ENCODE measurements around the gene PSME1. TPM values are rescaled to one million over a fixed set of nuclear protein-coding genes. Genes with fewer than 3 reads are reported as not detected.

PSME1 gene
- total and polyA plus RNA-seq, 2 of the 13 experiments (the other 11 are each of a cell fraction or from before 2014, with no cell fraction given), result 159 to 608 TPM

DNA sequence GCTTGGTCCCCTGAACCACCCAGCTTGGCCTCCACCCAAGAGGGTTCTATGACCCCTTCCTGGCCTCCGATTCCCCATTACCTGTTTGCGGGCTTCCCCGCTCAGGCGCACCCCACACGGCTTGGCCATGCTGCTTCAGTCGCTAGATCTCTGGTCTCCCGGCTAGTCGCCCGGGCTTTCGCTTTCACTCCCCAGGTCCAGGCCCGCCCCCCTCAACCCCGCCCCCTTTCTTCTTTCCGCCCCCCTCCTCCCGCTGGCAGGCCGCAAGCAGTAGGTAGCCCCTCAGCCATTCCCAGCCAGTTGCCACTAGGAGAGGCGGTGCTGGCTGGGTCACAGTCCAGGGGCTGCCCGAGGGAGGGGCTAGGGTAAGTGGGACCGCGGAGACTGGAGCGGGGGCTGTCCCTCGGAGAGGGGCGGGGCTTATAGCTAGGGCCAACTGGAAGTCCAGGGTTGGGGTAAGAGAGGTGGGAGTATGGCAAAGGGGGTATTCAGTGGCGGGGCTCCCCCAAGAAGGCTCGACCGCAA lies 10.5 kb downstream of the PSME1 start, which contains the start of gene PSME2 (continued):
- TF ChIP-seq THAP9 (CRISPR knock-in tag; IDR thresholded peaks at IDR 0.05; ENCODE audit: borderline replicate concordance) (peak; percentile 89; the same call in 1 of the 2 replicates), NFKBIZ (CRISPR knock-in tag; IDR thresholded peaks at IDR 0.05) (peak; percentile 14; the same call in 1 of the 2 replicates), ZSCAN9 (CRISPR knock-in tag; IDR thresholded peaks at IDR 0.05; ENCODE audit: borderline replicate concordance) (peak; percentile 50; the same call in 1 of the 2 replicates), ZFP91 (CRISPR knock-in tag; IDR thresholded peaks at IDR 0.05; ENCODE audit: borderline replicate concordance) (no peak), FLYWCH1 (CRISPR knock-in tag; IDR thresholded peaks at IDR 0.05) (no peak), USF2 (IDR thresholded peaks at IDR 0.05; ENCODE audit: low read depth, low read length) (no peak), USF2 (CRISPR knock-in tag; IDR thresholded peaks at IDR 0.05; ENCODE audit: borderline replicate concordance) (no peak), ZBTB34 (CRISPR knock-in tag; IDR thresholded peaks at IDR 0.05) (peak; percentile 61; the same call in 1 of the 2 replicates), ZNF3 (CRISPR knock-in tag; IDR thresholded peaks at IDR 0.05) (peak; percentile 2; the same call in 1 of the 2 replicates), ZNF292 (CRISPR knock-in tag; IDR thresholded peaks at IDR 0.05; ENCODE audit: borderline replicate concordance, low read depth) (peak; percentile 77), TAF1 (CRISPR knock-in tag; IDR thresholded peaks at IDR 0.05) (peak; percentile 77; the same call in 1 of the 2 replicates), PRMT3 (CRISPR knock-in tag; IDR thresholded peaks at IDR 0.05; ENCODE audit: borderline replicate concordance, low read depth) (no peak), NFE2L2 (IDR thresholded peaks at IDR 0.05; ENCODE audit: low read length) (no peak)
- TF ChIP-seq, protein P1, sequence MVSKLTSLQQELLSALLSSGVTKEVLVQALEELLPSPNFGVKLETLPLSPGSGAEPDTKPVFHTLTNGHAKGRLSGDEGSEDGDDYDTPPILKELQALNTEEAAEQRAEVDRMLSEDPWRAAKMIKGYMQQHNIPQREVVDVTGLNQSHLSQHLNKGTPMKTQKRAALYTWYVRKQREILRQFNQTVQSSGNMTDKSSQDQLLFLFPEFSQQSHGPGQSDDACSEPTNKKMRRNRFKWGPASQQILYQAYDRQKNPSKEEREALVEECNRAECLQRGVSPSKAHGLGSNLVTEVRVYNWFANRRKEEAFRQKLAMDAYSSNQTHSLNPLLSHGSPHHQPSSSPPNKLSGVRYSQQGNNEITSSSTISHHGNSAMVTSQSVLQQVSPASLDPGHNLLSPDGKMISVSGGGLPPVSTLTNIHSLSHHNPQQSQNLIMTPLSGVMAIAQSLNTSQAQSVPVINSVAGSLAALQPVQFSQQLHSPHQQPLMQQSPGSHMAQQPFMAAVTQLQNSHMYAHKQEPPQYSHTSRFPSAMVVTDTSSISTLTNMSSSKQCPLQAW (CRISPR knock-in tag; IDR thresholded peaks at IDR 0.05), result no peak
- TF ChIP-seq, protein P2, sequence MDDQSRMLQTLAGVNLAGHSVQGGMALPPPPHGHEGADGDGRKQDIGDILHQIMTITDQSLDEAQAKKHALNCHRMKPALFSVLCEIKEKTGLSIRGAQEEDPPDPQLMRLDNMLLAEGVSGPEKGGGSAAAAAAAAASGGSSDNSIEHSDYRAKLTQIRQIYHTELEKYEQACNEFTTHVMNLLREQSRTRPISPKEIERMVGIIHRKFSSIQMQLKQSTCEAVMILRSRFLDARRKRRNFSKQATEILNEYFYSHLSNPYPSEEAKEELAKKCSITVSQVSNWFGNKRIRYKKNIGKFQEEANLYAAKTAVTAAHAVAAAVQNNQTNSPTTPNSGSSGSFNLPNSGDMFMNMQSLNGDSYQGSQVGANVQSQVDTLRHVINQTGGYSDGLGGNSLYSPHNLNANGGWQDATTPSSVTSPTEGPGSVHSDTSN (CRISPR knock-in tag; IDR thresholded peaks at IDR 0.05; ENCODE audit: borderline replicate concordance), result no peak
- TF ChIP-seq, protein P3, sequence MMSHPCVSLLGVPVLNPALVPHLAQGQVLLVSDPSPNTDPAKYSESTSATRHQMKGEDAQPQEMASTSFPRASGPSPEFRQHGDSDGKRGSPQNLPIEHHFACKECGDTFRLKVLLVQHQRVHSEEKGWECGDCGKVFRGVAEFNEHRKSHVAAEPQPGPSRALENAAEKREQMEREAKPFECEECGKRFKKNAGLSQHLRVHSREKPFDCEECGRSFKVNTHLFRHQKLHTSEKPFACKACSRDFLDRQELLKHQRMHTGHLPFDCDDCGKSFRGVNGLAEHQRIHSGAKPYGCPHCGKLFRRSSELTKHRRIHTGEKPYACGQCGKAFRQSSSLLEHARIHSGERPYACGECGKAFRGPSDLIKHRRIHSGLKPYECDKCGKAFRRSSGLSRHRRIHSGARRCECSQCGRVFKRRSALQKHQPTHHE (CRISPR knock-in tag; IDR thresholded peaks at IDR 0.05; ENCODE audit: borderline replicate concordance), result peak; percentile 86; the same call in 1 of the 2 replicates

All from HepG2 (cell line).